Measurements from ENCODE around the gene IKZF4. TPM values are rescaled to one million over a fixed set of nuclear protein-coding genes. Genes with fewer than 3 reads are reported as not detected.

The IKZF4 gene
- total RNA-seq, 1 experiment from 2014 or later: 13.6 TPM

DNA sequence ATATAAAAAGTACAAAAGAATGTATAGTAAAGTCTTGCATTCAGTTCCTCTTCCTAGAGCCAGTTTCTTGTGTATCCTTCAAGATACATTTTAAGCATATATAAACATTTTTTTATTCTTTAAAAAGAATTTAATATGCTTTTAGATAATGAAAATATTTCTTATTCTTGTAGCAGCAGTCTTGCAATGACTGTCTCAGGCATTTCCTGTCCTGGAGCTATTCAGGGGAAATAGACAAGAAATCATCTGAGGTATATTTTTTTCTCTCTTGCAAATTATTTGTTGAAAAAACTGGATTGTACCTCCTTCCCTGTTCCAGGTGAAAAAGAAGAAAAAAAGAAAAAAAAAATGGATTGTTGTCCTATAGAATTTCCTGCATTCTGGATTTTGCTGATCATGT is 42.2 kb downstream of the IKZF4 start (continued):
- TF ChIP-seq, protein P1, sequence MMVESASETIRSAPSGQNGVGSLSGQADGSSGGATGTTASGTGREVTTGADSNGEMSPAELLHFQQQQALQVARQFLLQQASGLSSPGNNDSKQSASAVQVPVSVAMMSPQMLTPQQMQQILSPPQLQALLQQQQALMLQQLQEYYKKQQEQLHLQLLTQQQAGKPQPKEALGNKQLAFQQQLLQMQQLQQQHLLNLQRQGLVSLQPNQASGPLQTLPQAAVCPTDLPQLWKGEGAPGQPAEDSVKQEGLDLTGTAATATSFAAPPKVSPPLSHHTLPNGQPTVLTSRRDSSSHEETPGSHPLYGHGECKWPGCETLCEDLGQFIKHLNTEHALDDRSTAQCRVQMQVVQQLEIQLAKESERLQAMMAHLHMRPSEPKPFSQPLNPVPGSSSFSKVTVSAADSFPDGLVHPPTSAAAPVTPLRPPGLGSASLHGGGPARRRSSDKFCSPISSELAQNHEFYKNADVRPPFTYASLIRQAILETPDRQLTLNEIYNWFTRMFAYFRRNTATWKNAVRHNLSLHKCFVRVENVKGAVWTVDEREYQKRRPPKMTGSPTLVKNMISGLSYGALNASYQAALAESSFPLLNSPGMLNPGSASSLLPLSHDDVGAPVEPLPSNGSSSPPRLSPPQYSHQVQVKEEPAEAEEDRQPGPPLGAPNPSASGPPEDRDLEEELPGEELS (CRISPR knock-in tag; IDR thresholded peaks at IDR 0.05): no peak

DNA sequence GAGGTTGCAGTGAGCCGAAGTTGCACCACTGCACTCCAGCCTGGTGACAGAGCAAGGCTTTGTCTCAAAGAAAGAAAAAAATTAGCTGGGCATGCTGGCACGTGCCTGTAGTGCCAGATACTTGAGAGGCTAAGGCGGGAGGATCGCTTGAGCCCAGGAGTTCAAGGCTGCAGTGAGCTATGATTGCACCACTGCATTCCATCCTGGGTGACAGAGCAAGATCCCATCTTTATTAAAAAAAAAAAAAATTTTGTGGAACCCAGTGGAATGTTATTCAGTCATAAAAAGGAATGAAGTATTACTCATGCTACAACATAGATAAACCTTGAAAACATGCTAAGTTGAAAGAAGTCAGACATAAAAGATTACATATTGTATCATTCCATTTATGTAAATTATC is 50.8 kb downstream of the IKZF4 start:
- Mint-ChIP-seq H3K27ac (no peak overlapping the region), H3K27me3 (ENCODE audit: low read depth) (no peaks in the 10 kb centered on the region), H3K4me1 (no peaks in the 10 kb centered on the region), H3K36me3 (no peaks in the 10 kb centered on the region), H3K9me3 (no peaks in the 10 kb centered on the region), H3K4me3 (no peak overlapping the region)
- TF ChIP-seq ETV6 (CRISPR knock-in tag; IDR thresholded peaks at IDR 0.05): no peak
- TF ChIP-seq, protein P2, sequence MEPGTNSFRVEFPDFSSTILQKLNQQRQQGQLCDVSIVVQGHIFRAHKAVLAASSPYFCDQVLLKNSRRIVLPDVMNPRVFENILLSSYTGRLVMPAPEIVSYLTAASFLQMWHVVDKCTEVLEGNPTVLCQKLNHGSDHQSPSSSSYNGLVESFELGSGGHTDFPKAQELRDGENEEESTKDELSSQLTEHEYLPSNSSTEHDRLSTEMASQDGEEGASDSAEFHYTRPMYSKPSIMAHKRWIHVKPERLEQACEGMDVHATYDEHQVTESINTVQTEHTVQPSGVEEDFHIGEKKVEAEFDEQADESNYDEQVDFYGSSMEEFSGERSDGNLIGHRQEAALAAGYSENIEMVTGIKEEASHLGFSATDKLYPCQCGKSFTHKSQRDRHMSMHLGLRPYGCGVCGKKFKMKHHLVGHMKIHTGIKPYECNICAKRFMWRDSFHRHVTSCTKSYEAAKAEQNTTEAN (CRISPR knock-in tag; IDR thresholded peaks at IDR 0.05): no peak
- TF ChIP-seq, protein P3, sequence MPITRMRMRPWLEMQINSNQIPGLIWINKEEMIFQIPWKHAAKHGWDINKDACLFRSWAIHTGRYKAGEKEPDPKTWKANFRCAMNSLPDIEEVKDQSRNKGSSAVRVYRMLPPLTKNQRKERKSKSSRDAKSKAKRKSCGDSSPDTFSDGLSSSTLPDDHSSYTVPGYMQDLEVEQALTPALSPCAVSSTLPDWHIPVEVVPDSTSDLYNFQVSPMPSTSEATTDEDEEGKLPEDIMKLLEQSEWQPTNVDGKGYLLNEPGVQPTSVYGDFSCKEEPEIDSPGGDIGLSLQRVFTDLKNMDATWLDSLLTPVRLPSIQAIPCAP (CRISPR knock-in tag; IDR thresholded peaks at IDR 0.05): no peak
- TF ChIP-seq ZNF138 (CRISPR knock-in tag; conservative IDR thresholded peaks at IDR 0.05): no peak
- TF ChIP-seq, protein P4, sequence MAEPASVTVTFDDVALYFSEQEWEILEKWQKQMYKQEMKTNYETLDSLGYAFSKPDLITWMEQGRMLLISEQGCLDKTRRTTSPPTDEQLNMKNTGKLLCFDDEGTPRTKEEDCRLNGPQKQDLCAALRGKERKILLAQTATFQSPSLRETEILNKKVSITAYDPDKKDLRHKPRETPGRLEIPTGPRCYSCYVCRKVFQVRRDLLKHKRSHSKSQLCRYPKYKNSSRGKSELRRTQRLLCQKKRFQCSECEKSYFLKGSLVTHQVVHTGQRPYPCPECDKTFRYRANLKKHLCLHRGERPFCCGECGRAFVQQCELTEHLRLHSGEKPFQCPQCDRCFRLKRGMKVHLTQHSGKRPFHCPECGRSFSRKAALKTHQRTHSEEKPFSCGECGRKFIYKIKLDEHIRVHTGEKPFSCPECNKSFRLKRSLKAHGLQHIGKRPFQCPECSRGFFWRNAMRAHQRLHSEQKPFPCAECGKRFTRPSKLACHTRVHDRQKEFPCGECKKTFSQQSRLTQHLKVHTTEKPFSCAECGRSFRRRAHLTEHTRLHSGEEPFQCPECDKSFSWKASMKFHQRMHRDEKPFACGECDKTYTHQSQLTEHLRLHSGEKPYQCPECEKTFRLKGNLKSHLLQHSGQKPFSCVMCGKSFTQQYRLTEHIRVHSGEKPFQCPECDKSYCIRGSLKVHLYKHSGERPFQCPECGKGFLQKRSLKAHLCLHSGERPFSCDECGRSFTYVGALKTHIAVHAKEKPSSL (CRISPR knock-in tag; conservative IDR thresholded peaks at IDR 0.05): no peak
- TF ChIP-seq, protein P5, sequence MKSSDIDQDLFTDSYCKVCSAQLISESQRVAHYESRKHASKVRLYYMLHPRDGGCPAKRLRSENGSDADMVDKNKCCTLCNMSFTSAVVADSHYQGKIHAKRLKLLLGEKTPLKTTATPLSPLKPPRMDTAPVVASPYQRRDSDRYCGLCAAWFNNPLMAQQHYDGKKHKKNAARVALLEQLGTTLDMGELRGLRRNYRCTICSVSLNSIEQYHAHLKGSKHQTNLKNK (CRISPR knock-in tag; IDR thresholded peaks at IDR 0.05): no peak
- TF ChIP-seq ZNF219 (CRISPR knock-in tag; IDR thresholded peaks at IDR 0.05; ENCODE audit: borderline replicate concordance): no peak
- TF ChIP-seq, protein P6, sequence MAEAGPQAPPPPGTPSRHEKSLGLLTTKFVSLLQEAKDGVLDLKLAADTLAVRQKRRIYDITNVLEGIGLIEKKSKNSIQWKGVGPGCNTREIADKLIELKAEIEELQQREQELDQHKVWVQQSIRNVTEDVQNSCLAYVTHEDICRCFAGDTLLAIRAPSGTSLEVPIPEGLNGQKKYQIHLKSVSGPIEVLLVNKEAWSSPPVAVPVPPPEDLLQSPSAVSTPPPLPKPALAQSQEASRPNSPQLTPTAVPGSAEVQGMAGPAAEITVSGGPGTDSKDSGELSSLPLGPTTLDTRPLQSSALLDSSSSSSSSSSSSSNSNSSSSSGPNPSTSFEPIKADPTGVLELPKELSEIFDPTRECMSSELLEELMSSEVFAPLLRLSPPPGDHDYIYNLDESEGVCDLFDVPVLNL (CRISPR knock-in tag; IDR thresholded peaks at IDR 0.05; ENCODE audit: borderline replicate concordance, low read depth): no peak
- no peak for TF ChIP-seq GTF2I (CRISPR knock-in tag; conservative IDR thresholded peaks at IDR 0.05)
- no peak for TF ChIP-seq NR3C1 (CRISPR knock-in tag; conservative IDR thresholded peaks at IDR 0.05; ENCODE audit: low read depth)
- TF ChIP-seq JAZF1 (CRISPR knock-in tag; IDR thresholded peaks at IDR 0.05): no peak
- TF ChIP-seq TEAD4 (CRISPR knock-in tag; IDR thresholded peaks at IDR 0.05): no peak
- TF ChIP-seq, protein P7, sequence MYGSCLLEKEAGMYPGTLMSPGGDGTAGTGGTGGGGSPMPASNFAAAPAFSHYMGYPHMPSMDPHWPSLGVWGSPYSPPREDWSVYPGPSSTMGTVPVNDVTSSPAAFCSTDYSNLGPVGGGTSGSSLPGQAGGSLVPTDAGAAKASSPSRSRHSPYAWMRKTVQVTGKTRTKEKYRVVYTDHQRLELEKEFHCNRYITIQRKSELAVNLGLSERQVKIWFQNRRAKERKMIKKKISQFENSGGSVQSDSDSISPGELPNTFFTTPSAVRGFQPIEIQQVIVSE (CRISPR knock-in tag; IDR thresholded peaks at IDR 0.05; ENCODE audit: borderline replicate concordance): no peak
- TF ChIP-seq, protein P8, sequence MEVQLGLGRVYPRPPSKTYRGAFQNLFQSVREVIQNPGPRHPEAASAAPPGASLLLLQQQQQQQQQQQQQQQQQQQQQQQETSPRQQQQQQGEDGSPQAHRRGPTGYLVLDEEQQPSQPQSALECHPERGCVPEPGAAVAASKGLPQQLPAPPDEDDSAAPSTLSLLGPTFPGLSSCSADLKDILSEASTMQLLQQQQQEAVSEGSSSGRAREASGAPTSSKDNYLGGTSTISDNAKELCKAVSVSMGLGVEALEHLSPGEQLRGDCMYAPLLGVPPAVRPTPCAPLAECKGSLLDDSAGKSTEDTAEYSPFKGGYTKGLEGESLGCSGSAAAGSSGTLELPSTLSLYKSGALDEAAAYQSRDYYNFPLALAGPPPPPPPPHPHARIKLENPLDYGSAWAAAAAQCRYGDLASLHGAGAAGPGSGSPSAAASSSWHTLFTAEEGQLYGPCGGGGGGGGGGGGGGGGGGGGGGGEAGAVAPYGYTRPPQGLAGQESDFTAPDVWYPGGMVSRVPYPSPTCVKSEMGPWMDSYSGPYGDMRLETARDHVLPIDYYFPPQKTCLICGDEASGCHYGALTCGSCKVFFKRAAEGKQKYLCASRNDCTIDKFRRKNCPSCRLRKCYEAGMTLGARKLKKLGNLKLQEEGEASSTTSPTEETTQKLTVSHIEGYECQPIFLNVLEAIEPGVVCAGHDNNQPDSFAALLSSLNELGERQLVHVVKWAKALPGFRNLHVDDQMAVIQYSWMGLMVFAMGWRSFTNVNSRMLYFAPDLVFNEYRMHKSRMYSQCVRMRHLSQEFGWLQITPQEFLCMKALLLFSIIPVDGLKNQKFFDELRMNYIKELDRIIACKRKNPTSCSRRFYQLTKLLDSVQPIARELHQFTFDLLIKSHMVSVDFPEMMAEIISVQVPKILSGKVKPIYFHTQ (CRISPR knock-in tag; IDR thresholded peaks at IDR 0.05): no peak
- TF ChIP-seq, protein P9, sequence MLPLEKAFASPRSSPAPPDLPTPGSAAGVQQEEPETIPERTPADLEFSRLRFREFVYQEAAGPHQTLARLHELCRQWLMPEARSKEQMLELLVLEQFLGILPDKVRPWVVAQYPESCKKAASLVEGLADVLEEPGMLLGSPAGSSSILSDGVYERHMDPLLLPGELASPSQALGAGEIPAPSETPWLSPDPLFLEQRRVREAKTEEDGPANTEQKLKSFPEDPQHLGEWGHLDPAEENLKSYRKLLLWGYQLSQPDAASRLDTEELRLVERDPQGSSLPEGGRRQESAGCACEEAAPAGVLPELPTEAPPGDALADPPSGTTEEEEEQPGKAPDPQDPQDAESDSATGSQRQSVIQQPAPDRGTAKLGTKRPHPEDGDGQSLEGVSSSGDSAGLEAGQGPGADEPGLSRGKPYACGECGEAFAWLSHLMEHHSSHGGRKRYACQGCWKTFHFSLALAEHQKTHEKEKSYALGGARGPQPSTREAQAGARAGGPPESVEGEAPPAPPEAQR (CRISPR knock-in tag; IDR thresholded peaks at IDR 0.05): no peak
- no peak for TF ChIP-seq TP53 (CRISPR knock-in tag; IDR thresholded peaks at IDR 0.05)
- TF ChIP-seq ZNF317 (CRISPR knock-in tag; IDR thresholded peaks at IDR 0.05; ENCODE audit: borderline replicate concordance, low read depth): no peak
- no peak for TF ChIP-seq SMAD4 (CRISPR knock-in tag; IDR thresholded peaks at IDR 0.05)
- no peak for TF ChIP-seq NR2C2 (CRISPR knock-in tag; IDR thresholded peaks at IDR 0.05)
- ATAC-seq (no peak), DNase-seq (ENCODE audit: low spot score) (no peak)
- ChIA-PET POLR2A (no interaction called here), CTCF (interaction anchor here (1.5 kb wide), 1 partner anchor 14 kb away, joined by 3 read pairs; no protein-coding TSS in a partner anchor)

All from WTC11 (cell line).